ENCODE results near the gene EXOSC5.
"Not testable (repeated sequence)": the region's sequence is repeated elsewhere in the genome, so short reads cannot be mapped to it uniquely, and the experiment has no call there.

Gene EXOSC5

GRCh38 chr19:41411100-41411967 lies 14.2 kb upstream of the EXOSC5 start:
- Histone ChIP-seq H3K9ac (ENCODE audit: low read length) (no peak overlapping the region), H3K9me3 (ENCODE audit: control insufficient read depth, low read depth, low read length) (no peaks in the 10 kb centered on the region), H3K4me1 (ENCODE audit: control insufficient read depth, low read depth, low read length) (peaks cover 6% of the 10 kb centered on the region), H3K27me3 (ENCODE audit: control insufficient read depth, insufficient read depth, low read length) (no peaks in the 10 kb centered on the region), H3K27ac (ENCODE audit: low read length) (no peak overlapping the region), H3K36me3 (ENCODE audit: control insufficient read depth, low read depth, low read length) (no peaks in the 10 kb centered on the region), H3K4me3 (ENCODE audit: low read length) (no peak overlapping the region)

- Histone ChIP-seq H3K36me3 (ENCODE audit: control insufficient read depth, low read depth, low read length) (no peaks in the 10 kb centered on the region), H3K27me3 (ENCODE audit: control insufficient read depth, insufficient read depth, low read length) (no peaks in the 10 kb centered on the region), H3K27ac (ENCODE audit: low read length) (no peak overlapping the region), H3K4me3 (ENCODE audit: low read length) (no peak overlapping the region), H3K9me3 (ENCODE audit: control insufficient read depth, low read depth, low read length) (no peaks in the 10 kb centered on the region), H3K9ac (ENCODE audit: low read length) (no peak overlapping the region), H3K4me1 (ENCODE audit: control insufficient read depth, low read depth, low read length) (peaks cover 6% of the 10 kb centered on the region)
Measured at GRCh38 chr19:41410336-41411054, 13.3 kb upstream of the EXOSC5 start.

- H3K27me3 ChIP-seq (ENCODE audit: control insufficient read depth, insufficient read depth, low read length): no peaks in the 10 kb centered on the region
- no peaks in the 10 kb centered on the region for H3K9me3 ChIP-seq (ENCODE audit: control insufficient read depth, low read depth, low read length)
- no peak overlapping the region for H3K9ac ChIP-seq (ENCODE audit: low read length)
- H3K27ac ChIP-seq (ENCODE audit: low read length): no peak overlapping the region
- peaks cover 6% of the 10 kb centered on the region for H3K4me1 ChIP-seq (ENCODE audit: control insufficient read depth, low read depth, low read length)
- no peak overlapping the region for H3K4me3 ChIP-seq (ENCODE audit: low read length)
- no peaks in the 10 kb centered on the region for H3K36me3 ChIP-seq (ENCODE audit: control insufficient read depth, low read depth, low read length)
Measured at GRCh38 chr19:41409288-41409687, 12.1 kb upstream of the EXOSC5 start.

- H3K4me1 ChIP-seq (ENCODE audit: control insufficient read depth, low read depth, low read length): not testable (repeated sequence)
Measured at GRCh38 chr19:41408846-41409245, 11.7 kb upstream of the EXOSC5 start.

GRCh38 chr19:41408256-41408655 lies 11.1 kb upstream of the EXOSC5 start:
- Histone ChIP-seq H3K4me1 (ENCODE audit: control insufficient read depth, low read depth, low read length) (peaks cover 6% of the 10 kb centered on the region), H3K27ac (ENCODE audit: low read length) (no peak overlapping the region), H3K4me3 (ENCODE audit: low read length) (no peak overlapping the region), H3K9me3 (ENCODE audit: control insufficient read depth, low read depth, low read length) (no peaks in the 10 kb centered on the region), H3K36me3 (ENCODE audit: control insufficient read depth, low read depth, low read length) (no peaks in the 10 kb centered on the region), H3K27me3 (ENCODE audit: control insufficient read depth, insufficient read depth, low read length) (no peaks in the 10 kb centered on the region), H3K9ac (ENCODE audit: low read length) (no peak overlapping the region)

More at GRCh38 chr19:41408846-41409245, 11.7 kb upstream of the EXOSC5 start:
- not testable (repeated sequence) for H3K27ac ChIP-seq (ENCODE audit: low read length); H3K9ac ChIP-seq (ENCODE audit: low read length); H3K9me3 ChIP-seq (ENCODE audit: control insufficient read depth, low read depth, low read length); H3K4me3 ChIP-seq (ENCODE audit: low read length); H3K27me3 ChIP-seq (ENCODE audit: control insufficient read depth, insufficient read depth, low read length); H3K36me3 ChIP-seq (ENCODE audit: control insufficient read depth, low read depth, low read length)

GRCh38 chr19:41407271-41407670 lies 10.1 kb upstream of the EXOSC5 start:
- H3K36me3 ChIP-seq (ENCODE audit: control insufficient read depth, low read depth, low read length): no peaks in the 10 kb centered on the region
- no peak overlapping the region for H3K27ac ChIP-seq (ENCODE audit: low read length)
- H3K27me3 ChIP-seq (ENCODE audit: control insufficient read depth, insufficient read depth, low read length): no peaks in the 10 kb centered on the region
- H3K4me1 ChIP-seq (ENCODE audit: control insufficient read depth, low read depth, low read length): peaks cover 6% of the 10 kb centered on the region
- no peak overlapping the region for H3K9ac ChIP-seq (ENCODE audit: low read length)
- no peaks in the 10 kb centered on the region for H3K9me3 ChIP-seq (ENCODE audit: control insufficient read depth, low read depth, low read length)
- no peak overlapping the region for H3K4me3 ChIP-seq (ENCODE audit: low read length)

- Histone ChIP-seq H3K27me3 (ENCODE audit: control insufficient read depth, insufficient read depth, low read length) (no peaks in the 10 kb centered on the region), H3K4me1 (ENCODE audit: control insufficient read depth, low read depth, low read length) (peaks cover 6% of the 10 kb centered on the region)
Measured at GRCh38 chr19:41405776-41406175, 8.6 kb upstream of the EXOSC5 start.

GRCh38 chr19:41403181-41403970 lies 6.2 kb upstream of the EXOSC5 start:
- Histone ChIP-seq H3K36me3 (ENCODE audit: control insufficient read depth, low read depth, low read length) (no peaks in the 10 kb centered on the region), H3K4me3 (ENCODE audit: low read length) (no peak overlapping the region), H3K9me3 (ENCODE audit: control insufficient read depth, low read depth, low read length) (no peaks in the 10 kb centered on the region), H3K27me3 (ENCODE audit: control insufficient read depth, insufficient read depth, low read length) (no peaks in the 10 kb centered on the region), H3K4me1 (ENCODE audit: control insufficient read depth, low read depth, low read length) (peaks cover 10% of the 10 kb centered on the region), H3K9ac (ENCODE audit: low read length) (no peak overlapping the region), H3K27ac (ENCODE audit: low read length) (no peak overlapping the region)

More at GRCh38 chr19:41405776-41406175, 8.6 kb upstream of the EXOSC5 start:
- Histone ChIP-seq H3K9ac (ENCODE audit: low read length) (no peak overlapping the region), H3K36me3 (ENCODE audit: control insufficient read depth, low read depth, low read length) (no peaks in the 10 kb centered on the region), H3K27ac (ENCODE audit: low read length) (no peak overlapping the region), H3K4me3 (ENCODE audit: low read length) (no peak overlapping the region), H3K9me3 (ENCODE audit: control insufficient read depth, low read depth, low read length) (no peaks in the 10 kb centered on the region)

GRCh38 chr19:41402010-41402409 lies 4.9 kb upstream of the EXOSC5 start:
- no peaks in the 10 kb centered on the region for H3K9me3 ChIP-seq (ENCODE audit: control insufficient read depth, low read depth, low read length)
- no peaks in the 10 kb centered on the region for H3K36me3 ChIP-seq (ENCODE audit: control insufficient read depth, low read depth, low read length)
- no peaks in the 10 kb centered on the region for H3K27me3 ChIP-seq (ENCODE audit: control insufficient read depth, insufficient read depth, low read length)
- no peak overlapping the region for H3K27ac ChIP-seq (ENCODE audit: low read length)
- H3K9ac ChIP-seq (ENCODE audit: low read length): no peak overlapping the region
- no peak overlapping the region for H3K4me3 ChIP-seq (ENCODE audit: low read length)
- H3K4me1 ChIP-seq (ENCODE audit: control insufficient read depth, low read depth, low read length): peaks cover 6% of the 10 kb centered on the region

- Histone ChIP-seq H3K27me3 (ENCODE audit: control insufficient read depth, insufficient read depth, low read length) (no peaks in the 10 kb centered on the region), H3K4me3 (ENCODE audit: low read length) (no peak overlapping the region), H3K36me3 (ENCODE audit: control insufficient read depth, low read depth, low read length) (no peaks in the 10 kb centered on the region), H3K27ac (ENCODE audit: low read length) (no peak overlapping the region), H3K9me3 (ENCODE audit: control insufficient read depth, low read depth, low read length) (no peaks in the 10 kb centered on the region), H3K4me1 (ENCODE audit: control insufficient read depth, low read depth, low read length) (peaks cover 6% of the 10 kb centered on the region), H3K9ac (ENCODE audit: low read length) (no peak overlapping the region)
Measured at GRCh38 chr19:41401483-41401882, 4.3 kb upstream of the EXOSC5 start.

- peaks cover 6% of the 10 kb centered on the region for H3K4me1 ChIP-seq (ENCODE audit: control insufficient read depth, low read depth, low read length)
- H3K9ac ChIP-seq (ENCODE audit: low read length): no peak overlapping the region
- no peak overlapping the region for H3K27ac ChIP-seq (ENCODE audit: low read length)
- H3K9me3 ChIP-seq (ENCODE audit: control insufficient read depth, low read depth, low read length): no peaks in the 10 kb centered on the region
- no peaks in the 10 kb centered on the region for H3K27me3 ChIP-seq (ENCODE audit: control insufficient read depth, insufficient read depth, low read length)
- H3K4me3 ChIP-seq (ENCODE audit: low read length): no peak overlapping the region
- H3K36me3 ChIP-seq (ENCODE audit: control insufficient read depth, low read depth, low read length): peaks cover 3% of the 10 kb centered on the region
Measured at GRCh38 chr19:41399525-41399924, 2.4 kb upstream of the EXOSC5 start.
